ENCODE data around the gene PSMA7.

Gene PSMA7

DNA sequence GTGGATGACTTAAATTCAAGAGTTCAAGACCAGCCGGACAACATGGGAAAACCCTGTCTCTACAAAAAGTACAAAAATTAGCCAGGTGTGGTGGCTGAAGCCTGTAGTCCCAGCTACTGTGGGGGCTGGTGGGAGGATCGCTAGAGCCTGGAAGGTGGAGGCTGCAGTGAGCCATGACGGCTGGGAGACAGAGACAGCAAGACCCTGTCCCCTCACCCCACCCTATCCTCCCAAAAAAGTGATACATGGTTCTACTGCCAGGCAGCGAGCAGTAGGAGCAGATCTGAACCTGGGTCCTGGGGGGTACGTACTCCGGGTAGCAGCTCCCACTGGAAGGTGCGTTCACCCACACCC, 2.2 kb downstream of the PSMA7 start:
- Histone ChIP-seq H3K9ac (ENCODE audit: low read depth, low read length, poor library complexity, severe bottlenecking) (peak overlapping the region; percentile 96), H3K4me2 (ENCODE audit: low read depth, low read length, poor library complexity, severe bottlenecking) (peak overlapping the region; percentile 98), H2AFZ (ENCODE audit: low read length) (no peak overlapping the region), H4K20me1 (ENCODE audit: insufficient read depth, low read length, poor library complexity, severe bottlenecking) (peaks cover 82% of the 10 kb centered on the region), H3F3A (ENCODE audit: low read depth) (no peaks in the 10 kb centered on the region), H3K36me3 (ENCODE audit: insufficient read depth, low read length) (peaks cover 43% of the 10 kb centered on the region; the same call in 1 of the 2 replicates), H3K27me3 (ENCODE audit: insufficient read depth, low read length, poor library complexity, severe bottlenecking) (no peaks in the 10 kb centered on the region), H3K9me2 (replicated peaks; ENCODE audit: low read depth, low read length) (no peaks in the 10 kb centered on the region), H3K4me1 (ENCODE audit: insufficient read depth, low read length, poor library complexity, severe bottlenecking) (peaks cover 35% of the 10 kb centered on the region), H3K9me3 (ENCODE audit: insufficient read depth, low read depth, low read length) (no peaks in the 10 kb centered on the region), H3K4me3 (ENCODE audit: low read length, poor library complexity, severe bottlenecking) (peak overlapping the region; percentile 94), H3K79me2 (ENCODE audit: insufficient read depth, low read length) (peaks cover 71% of the 10 kb centered on the region)
- no peak for TF ChIP-seq EZH2phosphoT487 (IDR thresholded peaks at IDR 0.05; ENCODE audit: borderline replicate concordance)
- TF ChIP-seq, protein P1, sequence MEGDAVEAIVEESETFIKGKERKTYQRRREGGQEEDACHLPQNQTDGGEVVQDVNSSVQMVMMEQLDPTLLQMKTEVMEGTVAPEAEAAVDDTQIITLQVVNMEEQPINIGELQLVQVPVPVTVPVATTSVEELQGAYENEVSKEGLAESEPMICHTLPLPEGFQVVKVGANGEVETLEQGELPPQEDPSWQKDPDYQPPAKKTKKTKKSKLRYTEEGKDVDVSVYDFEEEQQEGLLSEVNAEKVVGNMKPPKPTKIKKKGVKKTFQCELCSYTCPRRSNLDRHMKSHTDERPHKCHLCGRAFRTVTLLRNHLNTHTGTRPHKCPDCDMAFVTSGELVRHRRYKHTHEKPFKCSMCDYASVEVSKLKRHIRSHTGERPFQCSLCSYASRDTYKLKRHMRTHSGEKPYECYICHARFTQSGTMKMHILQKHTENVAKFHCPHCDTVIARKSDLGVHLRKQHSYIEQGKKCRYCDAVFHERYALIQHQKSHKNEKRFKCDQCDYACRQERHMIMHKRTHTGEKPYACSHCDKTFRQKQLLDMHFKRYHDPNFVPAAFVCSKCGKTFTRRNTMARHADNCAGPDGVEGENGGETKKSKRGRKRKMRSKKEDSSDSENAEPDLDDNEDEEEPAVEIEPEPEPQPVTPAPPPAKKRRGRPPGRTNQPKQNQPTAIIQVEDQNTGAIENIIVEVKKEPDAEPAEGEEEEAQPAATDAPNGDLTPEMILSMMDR (conservative IDR thresholded peaks at IDR 0.05; ENCODE audit: low read length), result no peak

DNA sequence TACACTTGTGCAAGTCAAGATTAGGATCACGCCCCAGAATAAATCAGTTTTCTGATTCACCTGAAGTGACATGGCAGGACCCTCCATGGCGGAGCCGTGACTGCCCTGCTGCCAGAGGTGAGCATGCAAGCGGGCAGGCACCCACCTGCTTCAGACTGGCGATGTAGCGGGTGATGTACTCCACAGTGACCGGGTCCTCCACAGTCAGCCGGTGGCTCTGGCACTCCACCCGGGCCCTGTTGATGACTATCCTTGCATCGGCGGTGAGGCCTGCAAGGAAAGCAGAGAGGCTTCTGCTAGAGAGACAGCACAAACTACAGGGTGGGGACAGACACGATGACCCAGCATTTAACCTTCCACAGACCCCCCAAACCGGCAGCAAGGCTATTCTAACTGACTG, 3.6 kb downstream of the PSMA7 start:
- peaks cover 78% of the 10 kb centered on the region for H4K20me1 ChIP-seq (ENCODE audit: insufficient read depth, low read length, poor library complexity, severe bottlenecking)
- peaks cover 57% of the 10 kb centered on the region; the same call in 1 of the 2 replicates for H3K36me3 ChIP-seq (ENCODE audit: insufficient read depth, low read length)
- peaks cover 23% of the 10 kb centered on the region for H3K4me1 ChIP-seq (ENCODE audit: insufficient read depth, low read length, poor library complexity, severe bottlenecking)
- no peaks in the 10 kb centered on the region for H3K9me2 ChIP-seq (replicated peaks; ENCODE audit: low read depth, low read length)
- no peaks in the 10 kb centered on the region for H3K9me3 ChIP-seq (ENCODE audit: insufficient read depth, low read depth, low read length)
- no peak overlapping the region for H2AFZ ChIP-seq (ENCODE audit: low read length)
- no peaks in the 10 kb centered on the region for H3K27me3 ChIP-seq (ENCODE audit: insufficient read depth, low read length, poor library complexity, severe bottlenecking)
- TF ChIP-seq, protein P1 (conservative IDR thresholded peaks at IDR 0.05; ENCODE audit: low read length), result no peak
- TF ChIP-seq EZH2phosphoT487 (IDR thresholded peaks at IDR 0.05; ENCODE audit: borderline replicate concordance), result no peak
- H3K79me2 ChIP-seq (ENCODE audit: insufficient read depth, low read length), result peaks cover 61% of the 10 kb centered on the region
- no peaks in the 10 kb centered on the region for H3F3A ChIP-seq (ENCODE audit: low read depth)
- peak overlapping the region; percentile 94 for H3K4me3 ChIP-seq (ENCODE audit: low read length, poor library complexity, severe bottlenecking)
- H3K4me2 ChIP-seq (ENCODE audit: low read depth, low read length, poor library complexity, severe bottlenecking), result peak overlapping the region; percentile 98
- no peak overlapping the region for H3K9ac ChIP-seq (ENCODE audit: low read depth, low read length, poor library complexity, severe bottlenecking)

DNA sequence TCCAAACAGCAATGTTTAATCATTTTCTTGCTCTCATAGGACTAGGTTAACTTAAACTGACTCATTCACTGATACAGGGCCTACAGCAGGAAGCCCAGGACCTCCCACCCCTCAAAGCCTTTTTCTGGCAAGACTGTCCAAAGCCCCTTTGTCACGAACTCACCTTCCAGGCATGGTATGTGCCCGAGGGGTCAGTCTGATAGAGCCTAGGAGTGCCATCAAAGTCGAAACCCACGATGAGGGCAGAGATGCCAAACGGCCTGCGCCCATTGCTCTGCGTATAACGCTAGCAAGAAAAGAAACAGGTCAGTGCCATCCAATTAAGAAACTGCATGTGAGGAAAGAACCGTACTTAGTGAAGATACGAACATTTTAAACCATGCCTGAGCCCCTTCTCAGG, 4.3 kb downstream of the PSMA7 start:
- H3K4me1 ChIP-seq (ENCODE audit: insufficient read depth, low read length, poor library complexity, severe bottlenecking), result peaks cover 20% of the 10 kb centered on the region

More for the DNA sequence above, 4.3 kb downstream of the PSMA7 start:
- Histone ChIP-seq H3K79me2 (ENCODE audit: insufficient read depth, low read length) (peaks cover 55% of the 10 kb centered on the region), H3F3A (ENCODE audit: low read depth) (no peaks in the 10 kb centered on the region), H4K20me1 (ENCODE audit: insufficient read depth, low read length, poor library complexity, severe bottlenecking) (peaks cover 71% of the 10 kb centered on the region), H3K9me3 (ENCODE audit: insufficient read depth, low read depth, low read length) (no peaks in the 10 kb centered on the region), H3K9ac (ENCODE audit: low read depth, low read length, poor library complexity, severe bottlenecking) (no peak overlapping the region), H2AFZ (ENCODE audit: low read length) (no peak overlapping the region), H3K9me2 (replicated peaks; ENCODE audit: low read depth, low read length) (no peaks in the 10 kb centered on the region), H3K4me2 (ENCODE audit: low read depth, low read length, poor library complexity, severe bottlenecking) (no peak overlapping the region), H3K27me3 (ENCODE audit: insufficient read depth, low read length, poor library complexity, severe bottlenecking) (no peaks in the 10 kb centered on the region), H3K4me3 (ENCODE audit: low read length, poor library complexity, severe bottlenecking) (no peak overlapping the region), H3K36me3 (ENCODE audit: insufficient read depth, low read length) (peaks cover 62% of the 10 kb centered on the region; the same call in 1 of the 2 replicates)
- TF ChIP-seq, protein P1 (conservative IDR thresholded peaks at IDR 0.05; ENCODE audit: low read length), result no peak

Measured in Loucy (cell line).